GM23248 (cell line): Measurements from ENCODE around the gene CDC42SE2.

ENCODE experiments used
- EZH2 ChIP-seq: fragments of 200-600 bp; sonication (generic); IDR thresholded peaks from 2 replicates; pipeline ENCODE4 v1.6.1; 2018; ENCODE audit warnings: antibody characterized with exemption, mild to moderate bottlenecking; ENCODE audit not compliant: insufficient read depth, poor library complexity, severe bottlenecking
- EZH2phosphoT487 ChIP-seq: fragments of 200-600 bp; sonication (generic); IDR thresholded peaks from 2 replicates; pipeline ENCODE4 v1.6.1; 2018; ENCODE audit warnings: antibody characterized with exemption, moderate library complexity, mild to moderate bottlenecking, low read depth; ENCODE audit not compliant: insufficient read depth

- TF ChIP-seq EZH2: no peak
- no peak for TF ChIP-seq EZH2phosphoT487
These were observed 38.4 kb upstream of the CDC42SE2 start for GRCh38 chr5:131225282-131225974.
